ENCODE measurements around the gene RHOC. TPM values are rescaled to one million over a fixed set of nuclear protein-coding genes. Genes with fewer than 3 reads are reported as not detected.
A peak's percentile ranks its signal among the peaks of the same experiment; 100 is the strongest.
"Not testable (repeated sequence)": the region's sequence is repeated elsewhere in the genome, so short reads cannot be mapped to it uniquely, and the experiment has no call there.

Gene RHOC
- 71.9 and 121 TPM in 2 replicates for total RNA-seq (2014; rRNA removed; shearing (Covaris generic))

DNA sequence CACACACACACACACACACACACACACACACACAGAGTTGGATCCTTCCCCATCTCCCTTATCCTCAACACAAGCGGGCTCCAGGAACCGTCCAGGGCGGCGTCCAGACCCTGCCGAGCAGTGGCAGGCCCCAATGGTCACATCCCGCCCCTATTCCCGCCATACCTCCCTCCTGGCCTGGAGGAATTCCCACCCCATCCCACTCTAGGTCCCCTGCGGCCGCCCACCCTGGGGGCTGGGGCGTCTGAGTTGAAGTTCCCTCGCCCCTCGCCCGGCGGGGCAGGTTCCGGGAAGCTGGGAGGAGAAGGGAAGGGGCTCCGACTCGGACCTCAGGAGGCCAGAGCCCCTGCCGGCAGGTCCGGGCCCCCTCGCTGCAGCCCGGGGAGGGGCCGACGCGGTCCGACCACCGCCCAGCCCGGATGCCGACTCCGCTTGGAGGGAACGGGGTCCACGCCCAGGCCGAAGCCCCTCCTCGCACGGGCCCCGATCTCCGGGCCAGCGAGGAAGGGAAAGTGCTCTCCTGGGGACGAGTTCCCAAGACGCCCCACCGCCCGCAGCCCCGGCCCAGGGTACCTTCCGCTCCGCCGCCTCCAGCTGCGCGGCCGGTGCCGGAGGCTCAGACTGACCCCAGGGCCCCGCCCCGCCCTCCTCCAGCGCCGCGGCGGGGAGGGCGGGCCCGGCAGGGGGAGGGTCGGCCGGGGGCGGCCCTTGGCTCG, at the start of gene RHOC:
RHOC (minus strand) TSS at position 623 of the 716 bp plus-strand sequence. CDS start 3,328 bp downstream, outside the sequence.
- DNase-seq: peak; percentile 97
- peaks cover 3% of the 10 kb centered on the region for H3K36me3 ChIP-seq (replicated peaks; ENCODE audit: control insufficient read depth, insufficient read depth, low read length)
- peak within 1 kb of the TSS; percentile 92 for H3K4me3 ChIP-seq (ENCODE audit: insufficient read depth, low read depth, low read length)
- peaks cover 40% of the 10 kb centered on the region for H3K27me3 ChIP-seq (ENCODE audit: control insufficient read depth, insufficient read depth, low read length)

DNA sequence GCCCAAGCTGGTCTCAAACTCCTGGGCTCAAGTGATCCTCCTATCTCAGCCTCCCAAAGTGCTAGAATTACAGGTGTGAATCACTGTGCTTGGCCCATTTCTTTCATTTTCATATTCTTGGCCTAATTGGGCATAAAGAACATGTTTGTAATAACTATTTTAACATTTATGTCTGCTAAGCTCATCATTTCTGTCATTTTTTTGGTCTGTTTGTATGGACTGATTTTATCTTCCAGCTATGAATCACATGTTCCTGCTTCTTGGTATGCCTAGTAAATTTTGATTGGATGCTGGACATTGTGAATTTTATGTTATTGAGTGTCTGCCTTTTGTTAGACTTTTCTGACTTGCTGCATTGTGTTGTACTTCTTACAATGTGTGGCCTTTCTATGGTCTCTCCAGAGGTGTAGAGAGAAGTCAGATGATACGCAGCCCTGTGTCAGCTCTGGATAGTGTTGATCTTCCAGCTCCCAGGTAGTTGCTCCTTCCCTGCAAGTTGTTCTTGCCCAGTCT, 47.2 kb upstream of the RHOC start:
- no peak for DNase-seq
- no peaks in the 10 kb centered on the region for H3K36me3 ChIP-seq (replicated peaks; ENCODE audit: control insufficient read depth, insufficient read depth, low read length)
- H3K27me3 ChIP-seq (ENCODE audit: control insufficient read depth, insufficient read depth, low read length): no peaks in the 10 kb centered on the region; the same call in 1 of the 2 replicates
- no peak overlapping the region for H3K4me3 ChIP-seq (ENCODE audit: insufficient read depth, low read depth, low read length)

DNA sequence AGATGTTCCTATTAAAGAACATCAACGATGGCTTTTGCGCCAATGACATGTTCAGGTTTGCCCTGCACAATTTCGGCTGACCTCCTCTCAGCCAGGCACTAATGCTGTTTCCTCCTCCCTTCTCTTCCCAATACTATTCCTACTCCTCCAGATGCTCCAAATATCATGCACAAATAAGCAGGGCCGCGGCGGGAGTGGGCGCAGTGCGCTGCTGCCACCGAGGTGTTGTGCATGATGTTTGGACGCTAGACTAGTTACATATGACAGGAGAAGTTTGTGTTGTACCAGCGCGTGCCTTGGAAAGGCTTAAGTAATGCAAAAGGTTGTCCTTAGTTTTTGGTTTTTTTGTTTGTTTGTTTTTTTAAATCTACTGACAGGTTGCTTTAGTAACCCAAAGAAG, 41.5 kb upstream of the RHOC start:
- Histone ChIP-seq H3K36me3 (replicated peaks; ENCODE audit: control insufficient read depth, insufficient read depth, low read length) (no peaks in the 10 kb centered on the region), H3K4me3 (ENCODE audit: insufficient read depth, low read depth, low read length) (no peak overlapping the region), H3K27me3 (ENCODE audit: control insufficient read depth, insufficient read depth, low read length) (peaks cover 21% of the 10 kb centered on the region)
- DNase-seq: no peak

DNA sequence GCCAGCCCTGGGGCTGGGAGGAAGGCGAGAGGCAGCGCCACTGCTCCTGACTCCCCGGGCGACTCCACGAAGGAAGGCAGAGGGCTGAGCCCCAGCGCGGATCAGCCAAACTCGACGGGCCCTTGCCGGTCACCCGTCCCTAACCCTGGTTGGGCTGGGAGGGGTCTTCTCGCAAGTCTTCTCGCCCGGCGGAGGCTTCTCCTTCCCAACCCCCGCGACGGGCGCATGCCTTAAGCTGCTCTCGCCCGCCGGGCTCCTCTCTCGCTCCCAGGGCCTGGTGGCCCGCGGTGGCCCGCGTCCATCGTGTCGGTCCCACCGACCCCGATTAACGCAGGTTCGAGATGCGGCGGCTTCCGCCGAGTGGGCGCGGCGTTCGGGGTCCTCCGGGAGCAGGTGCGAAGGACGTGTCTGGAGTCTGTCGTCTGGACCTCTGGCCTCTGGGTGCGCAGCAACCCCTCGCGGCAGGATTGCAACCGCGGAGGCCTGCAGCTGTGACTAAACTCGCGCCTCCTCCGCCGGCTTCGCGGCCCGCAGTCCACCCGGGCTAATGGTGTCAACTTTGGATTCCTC, 37.2 kb upstream of the RHOC start:
- peaks cover 38% of the 10 kb centered on the region for H3K27me3 ChIP-seq (ENCODE audit: control insufficient read depth, insufficient read depth, low read length)
- no peaks in the 10 kb centered on the region for H3K36me3 ChIP-seq (replicated peaks; ENCODE audit: control insufficient read depth, insufficient read depth, low read length)
- peak; percentile 90 for DNase-seq
- peak overlapping the region; percentile 53 for H3K4me3 ChIP-seq (ENCODE audit: insufficient read depth, low read depth, low read length)

DNA sequence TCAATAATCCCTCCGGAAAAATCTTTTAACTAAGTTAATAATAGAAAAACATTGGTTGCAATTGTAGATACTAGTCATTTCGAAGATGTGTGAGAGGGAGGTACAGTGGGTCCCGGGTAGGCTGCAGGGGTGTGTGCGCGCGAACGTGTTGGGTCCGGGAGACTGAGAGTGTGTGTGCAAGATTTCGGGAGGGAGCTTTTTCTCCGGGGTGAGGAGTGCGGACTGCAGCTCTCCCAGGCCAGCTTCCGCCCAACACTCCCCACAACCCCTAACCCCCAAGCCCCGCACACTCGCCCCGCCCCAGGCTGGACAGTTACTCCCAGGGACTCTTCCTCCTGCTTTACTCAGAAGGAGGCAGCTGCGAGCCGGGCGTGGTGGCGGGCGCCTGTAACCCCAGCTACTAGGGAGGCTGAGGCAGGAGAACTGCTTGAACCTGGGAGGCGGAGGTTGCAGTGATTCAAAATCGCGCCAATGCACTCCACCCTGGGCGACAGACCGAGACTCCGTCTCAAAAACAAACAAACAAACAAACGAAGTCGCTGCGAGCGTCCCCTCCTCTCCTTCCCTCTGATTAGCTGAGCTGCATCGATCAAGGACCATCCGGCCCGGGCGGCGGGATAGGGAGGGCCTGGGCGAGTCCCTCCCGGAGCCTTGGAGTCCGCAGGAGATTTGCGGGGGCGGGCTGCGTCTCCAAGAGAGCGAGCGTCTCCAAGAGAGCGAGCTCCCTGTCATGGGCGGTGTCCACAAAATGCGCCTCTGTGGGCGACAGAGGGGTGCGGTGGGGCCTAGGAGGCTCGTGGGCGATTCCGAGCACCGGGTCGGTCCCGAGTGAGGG, 36.5 kb upstream of the RHOC start:
- H3K36me3 ChIP-seq (replicated peaks; ENCODE audit: control insufficient read depth, insufficient read depth, low read length): no peaks in the 10 kb centered on the region
- H3K27me3 ChIP-seq (ENCODE audit: control insufficient read depth, insufficient read depth, low read length): peaks cover 38% of the 10 kb centered on the region
- peak; percentile 86 for DNase-seq
- peak overlapping the region; percentile 53 for H3K4me3 ChIP-seq (ENCODE audit: insufficient read depth, low read depth, low read length)

DNA sequence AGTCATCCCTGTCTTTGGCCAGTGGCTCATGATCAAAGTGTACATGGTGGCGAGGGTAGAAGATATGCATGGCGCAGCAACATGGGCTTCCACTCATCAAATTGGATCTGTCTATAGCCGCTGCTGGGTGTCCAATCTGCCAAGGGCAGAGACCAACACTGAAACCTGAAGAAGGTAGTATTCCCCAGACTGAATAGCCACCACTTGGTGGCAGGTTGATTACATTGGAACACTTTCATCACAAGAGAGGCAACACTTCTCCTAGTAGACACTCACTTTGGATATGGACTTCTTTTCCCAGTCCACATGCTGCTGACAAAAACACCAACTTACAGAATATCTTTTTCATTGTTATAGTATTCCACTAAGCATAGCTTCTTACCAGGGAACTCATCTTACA, 30.6 kb upstream of the RHOC start:
- Histone ChIP-seq H3K36me3 (replicated peaks; ENCODE audit: control insufficient read depth, insufficient read depth, low read length) (no peaks in the 10 kb centered on the region), H3K27me3 (ENCODE audit: control insufficient read depth, insufficient read depth, low read length) (peaks cover 17% of the 10 kb centered on the region), H3K4me3 (ENCODE audit: insufficient read depth, low read depth, low read length) (no peak overlapping the region)
- no peak for DNase-seq

DNA sequence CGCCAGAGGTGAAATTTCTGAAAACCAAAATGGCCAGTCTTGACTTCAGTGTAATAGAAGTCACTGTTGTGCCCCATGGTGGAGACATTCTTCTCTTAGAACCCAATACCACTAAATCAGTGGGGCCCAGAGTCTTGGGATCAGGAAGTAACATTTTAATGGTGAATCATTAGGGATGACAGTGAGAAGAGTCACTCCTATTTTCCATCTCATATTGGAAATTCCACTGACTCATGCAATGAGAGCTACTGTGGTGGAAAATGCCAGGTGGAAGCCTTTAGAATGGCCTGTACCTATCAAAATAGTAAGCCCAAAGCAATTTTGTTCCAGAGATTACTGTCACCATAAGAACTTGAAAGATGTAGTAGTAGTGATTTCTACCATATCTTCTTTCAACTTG, 28.8 kb upstream of the RHOC start:
- no peak overlapping the region for H3K4me3 ChIP-seq (ENCODE audit: insufficient read depth, low read depth, low read length)
- H3K36me3 ChIP-seq (replicated peaks; ENCODE audit: control insufficient read depth, insufficient read depth, low read length): no peaks in the 10 kb centered on the region
- peaks cover 5% of the 10 kb centered on the region; the same call in 1 of the 2 replicates for H3K27me3 ChIP-seq (ENCODE audit: control insufficient read depth, insufficient read depth, low read length)
- no peak for DNase-seq

DNA sequence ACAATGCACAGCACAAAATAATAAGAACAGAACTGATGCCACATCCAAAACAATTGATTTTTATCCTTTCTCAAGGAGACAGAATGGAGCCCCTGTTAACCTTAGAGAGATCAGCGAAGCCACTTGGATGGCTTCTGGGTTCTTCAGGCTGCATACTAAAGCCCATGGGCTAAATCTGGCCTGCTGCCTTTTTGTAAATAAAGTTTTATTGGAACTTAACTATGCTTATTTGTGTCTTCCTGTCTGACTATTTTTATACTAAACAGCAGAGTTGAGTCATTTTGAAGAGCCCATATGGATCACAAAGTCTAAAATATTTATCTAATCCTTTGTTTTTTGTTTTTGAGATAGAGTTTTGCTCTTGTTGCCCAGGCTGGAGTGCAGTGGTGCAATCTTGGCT, 24.5 kb upstream of the RHOC start:
- Histone ChIP-seq H3K36me3 (replicated peaks; ENCODE audit: control insufficient read depth, insufficient read depth, low read length) (no peaks in the 10 kb centered on the region), H3K27me3 (ENCODE audit: control insufficient read depth, insufficient read depth, low read length) (peaks cover 8% of the 10 kb centered on the region; the same call in 1 of the 2 replicates)

DNA sequence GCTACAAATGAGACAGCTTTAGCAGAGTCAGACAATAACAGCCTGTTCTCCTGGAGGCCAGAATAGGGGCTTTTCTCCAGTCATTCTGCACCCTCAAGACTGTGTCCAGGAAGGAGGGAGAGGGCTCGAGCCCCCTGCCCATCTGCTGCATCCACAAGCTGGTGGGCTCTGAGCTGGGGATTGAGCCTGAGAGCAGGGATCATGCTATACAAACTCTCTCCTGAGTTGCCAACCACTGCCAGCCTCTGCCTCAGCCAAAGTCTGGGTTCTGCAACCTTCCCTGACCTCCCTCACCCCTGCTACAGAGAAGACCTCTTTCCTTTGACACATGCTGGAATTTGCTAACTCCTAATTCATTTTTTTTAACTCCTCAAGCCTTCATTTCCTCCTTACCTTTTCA, 23.0 kb upstream of the RHOC start:
- Histone ChIP-seq H3K27me3 (ENCODE audit: control insufficient read depth, insufficient read depth, low read length) (peaks cover 8% of the 10 kb centered on the region; the same call in 1 of the 2 replicates), H3K4me3 (ENCODE audit: insufficient read depth, low read depth, low read length) (no peak overlapping the region), H3K36me3 (replicated peaks; ENCODE audit: control insufficient read depth, insufficient read depth, low read length) (no peaks in the 10 kb centered on the region)
- no peak for DNase-seq

More for the DNA sequence above, 24.5 kb upstream of the RHOC start:
- no peak for DNase-seq
- no peak overlapping the region for H3K4me3 ChIP-seq (ENCODE audit: insufficient read depth, low read depth, low read length)

DNA sequence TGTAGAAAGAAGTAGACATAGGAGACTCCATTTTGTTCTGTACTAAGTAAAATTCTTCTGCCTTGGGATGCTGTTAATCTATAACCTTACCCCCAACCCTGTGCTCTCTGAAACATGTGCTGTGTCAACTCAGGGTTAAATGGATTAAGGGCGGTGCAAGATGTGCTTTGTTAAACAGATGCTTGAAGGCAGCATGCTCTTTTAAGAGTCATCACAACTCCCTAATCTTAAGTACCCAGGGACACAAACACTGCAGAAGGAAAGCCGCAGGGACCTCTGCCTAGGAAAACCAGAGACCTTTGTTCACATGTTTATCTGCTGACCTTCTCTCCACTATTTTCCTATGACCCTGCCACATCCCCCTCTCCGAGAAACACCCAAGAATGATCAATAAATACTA, 22.1 kb upstream of the RHOC start:
- not testable (repeated sequence) for H3K27me3 ChIP-seq (ENCODE audit: control insufficient read depth, insufficient read depth, low read length); H3K4me3 ChIP-seq (ENCODE audit: insufficient read depth, low read depth, low read length); DNase-seq; H3K36me3 ChIP-seq (replicated peaks; ENCODE audit: control insufficient read depth, insufficient read depth, low read length)

DNA sequence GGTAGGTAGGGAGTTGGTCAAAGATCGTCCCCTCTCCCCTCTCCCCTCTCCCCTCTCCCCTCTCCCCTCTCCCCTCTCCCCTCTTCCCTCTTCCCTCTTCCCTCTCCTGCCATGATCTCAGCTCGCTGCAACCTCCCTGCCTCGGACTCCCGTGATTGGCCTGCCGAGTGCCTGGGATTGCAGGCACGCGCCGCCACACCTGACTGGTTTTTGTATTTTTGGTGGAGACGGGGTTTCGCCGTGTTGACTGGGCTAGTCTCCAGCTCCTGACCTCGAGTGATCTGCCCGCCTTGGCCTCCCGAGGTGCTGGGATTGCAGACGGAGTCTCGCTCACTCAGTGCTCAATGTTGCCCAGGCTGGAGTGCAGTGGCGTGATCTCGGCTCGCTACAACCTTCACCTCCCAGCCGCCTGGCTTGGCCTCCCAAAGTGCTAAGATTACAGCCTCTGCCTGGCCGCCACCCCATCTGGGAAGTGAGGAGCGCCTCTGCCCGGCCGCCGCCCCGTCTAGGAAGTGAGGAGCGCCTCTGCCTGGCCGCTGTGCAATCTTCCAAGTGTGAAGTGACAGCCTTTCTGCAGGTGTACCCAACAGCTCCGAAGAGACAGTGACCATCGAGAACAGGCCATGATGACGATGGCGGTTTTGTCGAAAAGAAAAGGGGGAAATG, 21.5 kb upstream of the RHOC start:
- H3K36me3 ChIP-seq (replicated peaks; ENCODE audit: control insufficient read depth, insufficient read depth, low read length); DNase-seq; H3K4me3 ChIP-seq (ENCODE audit: insufficient read depth, low read depth, low read length): not testable (repeated sequence)
- H3K27me3 ChIP-seq (ENCODE audit: control insufficient read depth, insufficient read depth, low read length): peaks cover 10% of the 10 kb centered on the region

DNA sequence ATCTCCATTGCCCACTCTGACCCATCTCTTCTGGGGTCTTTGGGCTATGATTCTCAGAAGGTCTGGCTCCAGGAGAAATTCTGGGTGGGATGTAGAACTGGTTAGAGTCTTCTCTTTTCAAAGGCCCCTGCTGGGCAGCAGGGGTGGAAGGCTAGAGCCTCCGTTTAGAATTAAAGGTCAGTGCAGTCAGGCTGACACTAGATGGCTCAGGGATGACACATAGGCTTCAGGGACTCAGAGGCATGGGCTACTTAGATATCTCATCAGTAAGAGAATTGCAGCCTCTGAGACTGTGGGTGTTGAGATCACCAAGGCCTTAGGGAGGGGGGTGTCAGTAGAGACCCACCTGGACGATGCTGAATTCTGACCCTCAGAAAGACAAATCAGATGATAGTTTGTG, 20.8 kb upstream of the RHOC start:
- no peak for DNase-seq
- H3K4me3 ChIP-seq (ENCODE audit: insufficient read depth, low read depth, low read length): no peak overlapping the region
- H3K27me3 ChIP-seq (ENCODE audit: control insufficient read depth, insufficient read depth, low read length): peaks cover 16% of the 10 kb centered on the region
- H3K36me3 ChIP-seq (replicated peaks; ENCODE audit: control insufficient read depth, insufficient read depth, low read length): no peaks in the 10 kb centered on the region

DNA sequence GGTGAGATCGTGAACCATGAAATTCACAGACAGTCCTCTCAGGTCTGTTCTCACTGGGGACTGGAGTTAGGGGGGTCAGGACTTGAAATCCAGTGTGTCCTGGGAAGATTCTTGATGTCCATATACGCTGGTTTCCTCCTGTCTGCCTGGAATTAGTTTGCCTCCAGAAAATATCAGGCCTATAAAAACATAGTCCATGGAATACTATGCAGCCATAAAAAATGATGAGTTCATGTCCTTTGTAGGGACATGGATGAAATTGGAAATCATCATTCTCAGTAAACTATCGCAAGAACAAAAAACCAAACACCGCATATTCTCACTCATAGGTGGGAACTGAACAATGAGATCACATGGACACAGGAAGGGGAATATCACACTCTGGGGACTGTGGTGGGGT, 17.3 kb upstream of the RHOC start:
- not testable (repeated sequence) for DNase-seq; H3K4me3 ChIP-seq (ENCODE audit: insufficient read depth, low read depth, low read length); H3K36me3 ChIP-seq (replicated peaks; ENCODE audit: control insufficient read depth, insufficient read depth, low read length)
- H3K27me3 ChIP-seq (ENCODE audit: control insufficient read depth, insufficient read depth, low read length): peaks cover 36% of the 10 kb centered on the region

DNA sequence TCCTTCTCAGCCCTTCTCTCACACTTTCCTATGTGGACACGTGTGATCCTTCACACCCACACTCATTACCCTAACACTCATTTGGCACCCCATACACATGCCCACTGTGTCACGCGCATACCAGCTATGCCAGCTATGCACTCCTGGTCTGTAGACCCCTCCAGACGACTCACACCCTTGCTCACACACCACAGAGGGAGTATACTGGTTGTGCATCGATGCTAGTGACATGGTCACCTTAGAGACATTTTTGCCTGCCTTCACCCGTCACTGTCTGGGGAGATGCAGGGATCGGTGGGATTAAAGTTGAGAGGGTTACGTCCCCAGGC, 16.5 kb upstream of the RHOC start:
- Histone ChIP-seq H3K36me3 (replicated peaks; ENCODE audit: control insufficient read depth, insufficient read depth, low read length) (no peaks in the 10 kb centered on the region), H3K4me3 (ENCODE audit: insufficient read depth, low read depth, low read length) (peak overlapping the region; percentile 45; the same call in 1 of the 2 replicates), H3K27me3 (ENCODE audit: control insufficient read depth, insufficient read depth, low read length) (peaks cover 42% of the 10 kb centered on the region)
- DNase-seq: no peak

All from H7 (cell line).